NCI-H446 treated with DMSO at 0.1 percent for 48 hours (cell line): Measurements from ENCODE around the gene EIF4H.
A peak's percentile ranks its signal among the peaks of the same experiment; 100 is the strongest.
"Not testable (repeated sequence)": the region's sequence is repeated elsewhere in the genome, so short reads cannot be mapped to it uniquely, and the experiment has no call there.

Experiments
- DNase-seq: peaks from one replicate; lab custom pipeline; 2025; lab: John Stamatoyannopoulos, UW

The EIF4H gene

DNA sequence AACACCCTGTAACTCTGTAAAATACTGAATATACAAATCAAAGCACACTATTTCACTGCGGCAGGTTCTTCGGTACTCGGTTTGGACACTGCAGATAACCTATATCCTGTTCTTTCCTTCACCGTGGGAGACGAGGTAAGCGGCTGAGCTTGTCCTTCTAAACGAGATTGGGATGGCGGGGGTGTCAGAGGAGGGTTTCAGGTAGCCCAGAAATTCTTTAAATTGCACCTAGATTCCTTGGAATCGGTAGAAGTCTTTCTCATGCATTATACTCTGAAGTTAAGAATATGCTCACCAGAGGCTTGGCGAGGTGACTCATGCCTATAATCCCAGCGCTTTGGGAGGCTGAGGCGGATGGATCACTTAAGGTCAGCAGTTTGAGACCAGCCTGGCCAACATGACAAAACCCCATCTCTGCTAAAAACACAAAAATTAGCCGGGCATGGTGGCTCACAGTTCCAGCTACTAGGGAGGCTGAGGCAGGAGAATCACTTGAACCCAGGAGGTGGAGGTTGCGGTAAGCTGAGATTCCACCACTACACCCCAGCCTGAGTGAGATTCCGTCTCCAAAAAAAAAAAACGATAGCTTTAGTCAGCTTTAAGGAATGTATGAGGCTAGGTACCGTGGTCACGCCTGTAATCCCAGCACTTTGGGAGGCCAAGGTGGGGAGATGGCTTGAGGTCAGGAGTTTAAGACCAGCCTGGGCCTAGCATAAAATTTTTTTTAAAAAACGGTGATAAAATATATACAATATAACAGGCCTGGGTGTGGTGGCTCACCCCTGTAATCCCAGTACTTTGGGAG lies 25.6 kb downstream of the EIF4H start:
- no peak for DNase-seq

GRCh38 chr7:74202841-74203556 lies 28.8 kb downstream of the EIF4H start:
- DNase-seq, result no peak

DNA sequence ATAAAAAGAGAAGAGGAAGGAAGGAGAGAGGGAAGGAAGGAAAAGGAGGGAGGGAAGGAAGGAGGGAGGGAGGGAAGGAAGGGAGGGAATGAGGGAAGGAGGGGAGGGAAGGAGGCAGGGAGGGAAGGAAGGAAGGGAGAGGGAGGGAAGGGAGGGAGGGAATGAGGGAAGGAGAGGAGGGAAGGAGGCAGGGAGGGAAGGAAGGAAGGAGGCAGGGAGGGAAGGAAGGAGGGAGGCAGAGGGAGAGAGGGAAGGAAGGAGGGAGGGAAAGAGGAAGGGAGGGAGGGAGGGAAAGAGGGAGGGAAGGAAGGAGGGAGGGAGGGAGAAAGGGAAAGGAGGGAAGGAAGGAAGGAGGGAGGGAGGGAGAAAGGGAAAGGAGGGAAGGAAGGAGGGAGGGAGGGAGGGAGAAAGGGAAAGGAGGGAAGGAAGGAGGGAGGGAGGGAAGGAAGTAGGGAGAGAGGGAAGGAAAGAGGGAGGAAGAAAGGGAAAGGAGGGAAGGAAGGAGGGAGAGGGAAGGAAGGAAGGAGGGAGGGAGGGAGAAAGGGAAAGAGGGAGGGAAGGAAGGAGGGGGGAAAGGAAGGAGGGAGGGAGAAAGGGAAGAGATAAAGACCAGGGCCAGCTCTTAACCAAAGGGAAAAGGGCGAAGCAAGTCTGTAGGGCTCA lies 29.9 kb downstream of the EIF4H start:
- DNase-seq, result no peak

- DNase-seq, result not testable (repeated sequence)
These were observed 31.9 kb downstream of the EIF4H start for GRCh38 chr7:74206052-74206451.

GRCh38 chr7:74206589-74207120 lies 32.5 kb downstream of the EIF4H start:
- DNase-seq, result peak; percentile 4

DNA sequence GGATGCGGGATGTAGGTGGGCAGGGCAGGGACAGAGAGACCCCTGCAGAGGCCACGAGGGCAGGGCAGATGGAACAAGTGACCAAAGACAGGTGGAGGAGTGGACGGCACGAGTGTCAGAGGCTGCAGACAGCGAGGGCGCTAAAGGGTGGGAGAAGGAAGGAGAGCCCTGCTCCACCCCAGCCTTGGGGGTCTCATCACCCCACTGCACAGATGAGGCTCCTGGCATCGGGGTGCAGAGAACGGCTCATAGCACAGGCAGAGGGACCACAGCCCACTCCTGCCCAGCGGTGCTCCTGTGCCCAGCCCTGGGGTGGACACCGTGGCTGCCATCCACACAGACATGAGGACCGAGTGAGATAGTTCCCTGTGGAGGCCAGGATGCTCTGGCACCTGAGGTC lies 33.4 kb downstream of the EIF4H start:
- no peak for DNase-seq

- not testable (repeated sequence) for DNase-seq
These were observed 34.1 kb downstream of the EIF4H start for GRCh38 chr7:74208241-74208640.

- no peak for DNase-seq
These were observed 38.5 kb downstream of the EIF4H start for GRCh38 chr7:74212661-74213060.

DNA sequence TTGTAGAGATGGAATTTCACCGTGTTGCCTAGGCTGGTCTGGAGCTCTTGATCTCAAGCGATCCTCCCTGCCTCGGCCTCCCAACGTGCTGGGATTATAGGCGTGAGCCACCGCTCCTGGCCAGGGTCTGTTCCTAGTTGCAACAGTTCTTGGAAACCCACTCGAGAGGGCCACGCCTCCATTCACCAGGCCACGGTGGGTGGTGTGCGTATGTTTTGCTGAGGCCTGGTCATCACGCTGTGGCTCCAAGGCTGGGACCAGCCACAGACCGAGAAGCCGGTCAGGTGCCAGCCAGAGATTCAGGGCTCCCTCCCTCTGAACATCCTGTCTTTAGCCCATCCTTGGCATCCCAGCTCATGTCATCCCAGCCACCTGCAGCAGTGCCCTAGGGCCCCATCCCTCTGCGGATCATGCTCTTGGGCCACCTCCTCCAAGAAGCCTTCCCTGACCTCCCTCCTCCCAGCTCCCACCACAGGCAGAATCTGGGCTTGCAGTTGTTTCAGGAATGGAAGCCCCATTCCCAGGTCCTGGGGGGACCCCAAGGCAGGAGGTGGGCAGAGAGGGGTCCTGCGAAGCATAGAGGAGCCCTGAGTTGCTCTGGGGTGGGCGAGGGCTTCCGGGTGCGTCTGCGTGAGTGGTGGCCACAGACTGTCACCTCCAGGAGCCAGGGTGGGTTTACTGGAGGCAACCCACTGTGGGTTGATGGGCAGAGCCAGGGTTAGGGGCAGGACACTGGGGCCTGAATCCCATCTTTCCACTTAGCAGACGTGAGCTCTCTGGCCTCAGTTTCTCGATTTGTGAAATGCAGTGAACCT lies 40.9 kb downstream of the EIF4H start:
- no peak for DNase-seq

GRCh38 chr7:74215921-74216320 lies 41.8 kb downstream of the EIF4H start:
- DNase-seq, result no peak

DNA sequence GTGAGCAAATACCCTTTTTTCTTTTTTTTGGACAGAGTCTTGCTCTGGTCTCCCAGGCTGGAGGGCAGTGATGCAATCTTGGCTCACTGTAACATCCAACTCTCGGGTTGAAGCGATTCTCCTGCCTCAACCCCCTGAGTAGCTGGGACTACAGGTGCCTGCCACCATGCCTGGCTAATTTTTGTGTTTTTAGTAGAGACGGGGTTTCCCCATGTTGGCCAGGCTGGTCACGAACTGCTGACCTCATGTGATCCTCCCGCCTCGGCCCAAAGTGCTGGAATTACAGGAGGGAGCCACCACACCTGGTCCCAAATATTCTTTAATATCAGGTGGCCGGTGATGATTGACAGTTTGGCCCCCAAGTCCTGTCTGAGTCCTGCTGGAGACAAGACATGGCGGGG lies 42.2 kb downstream of the EIF4H start:
- DNase-seq, result no peak

DNA sequence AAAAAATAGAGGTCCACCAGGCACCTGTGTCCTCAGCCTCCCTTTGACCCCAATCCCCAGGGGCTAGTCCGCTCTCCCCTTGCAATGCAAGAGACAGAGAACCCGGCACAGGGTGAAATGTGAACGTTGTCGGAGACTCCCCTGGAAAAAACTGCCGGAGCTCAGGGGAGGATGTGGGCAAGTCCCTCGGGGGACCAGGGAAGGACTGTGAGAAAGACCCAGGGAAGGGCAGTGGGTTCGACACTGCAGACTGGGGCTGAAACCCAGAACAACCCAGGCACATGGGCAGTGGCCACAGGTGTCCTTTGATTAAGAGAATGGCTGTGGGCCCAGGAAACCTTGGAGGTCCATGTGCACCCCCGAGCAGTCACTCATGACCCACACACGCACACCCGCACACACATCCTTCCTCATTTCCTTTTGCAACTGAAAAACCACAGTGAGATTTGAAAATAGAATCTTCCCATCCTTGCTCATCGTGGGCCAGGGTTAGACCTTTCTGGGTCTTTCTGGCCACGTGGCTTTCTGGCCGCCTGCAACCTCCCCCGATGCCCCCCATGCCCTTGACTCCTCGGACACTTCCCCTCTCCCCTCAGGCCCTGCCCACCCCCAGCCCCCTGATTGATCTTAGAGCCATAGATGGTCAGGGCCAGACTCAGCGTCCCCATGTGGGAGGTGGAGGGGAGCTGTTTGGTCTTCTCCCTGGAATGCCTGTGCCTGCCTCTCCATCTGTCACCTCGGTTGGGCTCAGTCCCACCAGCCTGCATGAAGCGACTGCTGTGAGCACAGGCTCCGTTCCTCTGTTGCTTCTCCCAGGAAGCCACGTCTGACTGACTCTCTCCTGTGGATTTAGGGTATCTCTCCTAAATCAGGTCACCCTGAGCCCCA lies 43.5 kb downstream of the EIF4H start:
- no peak for DNase-seq

- DNase-seq, result no peak
These were observed 44.2 kb downstream of the EIF4H start for GRCh38 chr7:74218343-74218698.

DNA sequence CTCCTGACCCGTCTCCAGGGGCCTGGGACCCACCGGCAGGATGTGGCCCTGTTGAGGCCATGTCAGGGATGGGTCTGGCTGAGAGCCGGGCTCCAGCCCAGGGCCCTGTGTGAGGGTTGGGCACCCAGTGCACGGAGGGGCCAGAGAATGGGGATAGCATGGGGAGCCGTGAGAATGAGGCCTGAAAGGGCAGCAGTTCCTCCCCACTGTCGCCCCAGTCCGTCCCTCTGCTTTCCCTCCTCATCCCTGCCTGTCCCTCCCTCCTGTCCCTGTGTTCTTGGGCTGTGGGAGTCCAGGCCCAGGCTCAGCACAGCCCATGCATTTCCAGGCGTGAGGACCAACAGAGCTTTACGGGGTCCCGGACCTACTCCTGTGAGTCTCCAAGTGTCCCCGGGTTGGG lies 45.3 kb downstream of the EIF4H start:
- DNase-seq, result no peak

- no peak for DNase-seq
These were observed 46.1 kb downstream of the EIF4H start for GRCh38 chr7:74220229-74220628.

- DNase-seq, result no peak
These were observed 47.6 kb downstream of the EIF4H start for GRCh38 chr7:74221713-74222112.

DNA sequence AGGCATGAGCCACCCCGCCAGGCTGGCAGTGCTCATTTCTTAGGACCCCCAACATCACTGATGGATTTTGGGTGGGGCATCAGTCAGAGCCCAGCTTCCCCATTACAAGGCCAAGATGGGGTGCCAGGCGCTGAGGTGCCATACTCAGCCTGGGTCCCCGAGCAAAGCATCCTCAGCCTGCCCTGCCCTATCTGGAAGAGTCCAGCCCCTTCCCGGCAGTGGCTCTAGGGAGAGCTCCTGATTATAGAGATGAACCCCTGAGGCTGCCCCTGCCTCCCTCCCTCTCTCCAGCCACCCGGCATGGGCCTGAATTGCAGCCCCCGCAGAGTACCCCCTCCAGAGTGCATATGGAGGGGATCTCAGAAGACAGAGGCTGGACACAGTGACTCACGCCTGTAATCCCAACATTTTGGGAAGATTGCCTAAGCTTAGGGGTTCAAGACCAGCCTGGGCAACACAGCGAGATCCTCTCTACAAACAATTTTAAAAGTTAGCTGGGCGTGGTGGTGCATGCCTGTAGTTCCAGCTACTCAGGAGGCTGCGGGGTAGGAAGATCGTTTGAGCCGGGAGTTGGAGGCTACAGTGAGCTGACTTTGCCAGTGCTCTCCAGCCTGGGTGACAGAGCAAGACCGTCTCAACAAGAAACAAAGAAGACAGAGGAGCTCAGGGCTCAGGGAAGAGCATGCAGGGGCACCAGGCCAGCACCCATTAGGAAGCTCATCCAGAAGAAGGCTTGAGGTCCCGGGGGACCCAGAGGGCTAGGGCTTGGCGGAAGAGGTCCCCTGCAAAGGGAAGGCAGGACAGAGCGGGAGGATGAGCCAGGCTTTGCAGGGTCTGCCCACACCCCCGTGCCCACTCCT lies 48.9 kb downstream of the EIF4H start:
- DNase-seq, result no peak

DNA sequence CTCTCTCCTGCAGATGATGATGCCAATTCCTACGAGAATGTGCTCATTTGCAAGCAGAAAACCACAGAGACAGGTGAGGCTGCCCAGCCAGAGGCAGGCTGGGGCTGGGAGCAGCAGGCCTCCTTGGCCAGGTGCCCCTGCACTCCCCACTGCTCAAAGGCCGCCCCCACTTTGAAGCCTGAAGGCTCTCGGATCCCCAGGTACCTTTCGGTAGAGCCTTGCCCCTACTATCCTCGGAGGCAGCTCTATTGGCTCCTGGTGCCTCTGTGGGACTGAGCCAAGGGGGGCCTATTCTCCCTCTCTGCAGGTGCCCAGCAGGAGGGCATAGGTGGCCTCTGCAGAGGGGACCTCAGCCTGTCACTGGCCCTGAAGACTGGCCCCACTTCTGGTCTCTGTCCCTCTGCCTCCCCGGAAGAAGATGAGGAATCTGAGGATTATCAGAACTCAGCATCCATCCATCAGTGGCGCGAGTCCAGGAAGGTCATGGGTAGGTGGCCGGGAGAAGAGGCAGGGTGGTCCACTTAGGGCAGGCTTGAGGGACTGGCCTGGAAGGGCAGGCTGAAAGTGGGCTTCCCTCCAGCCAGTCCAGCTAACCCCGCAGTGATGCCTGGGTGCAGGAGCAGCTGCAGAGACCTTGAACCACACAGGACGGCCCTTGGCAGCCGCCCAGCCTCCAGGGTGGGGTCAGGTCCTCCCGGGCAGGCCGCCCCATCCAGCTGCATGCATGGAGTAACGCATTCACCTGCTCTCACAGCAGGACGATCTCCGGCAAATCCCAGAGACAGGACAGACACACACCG lies 49.8 kb downstream of the EIF4H start:
- DNase-seq, result no peak

- no peak for DNase-seq
These were observed 50.3 kb downstream of the EIF4H start for GRCh38 chr7:74224511-74224832.
